DND-41 (cell line): Measurements from ENCODE around the gene RAB4B.
"Not testable (repeated sequence)": the region's sequence is repeated elsewhere in the genome, so short reads cannot be mapped to it uniquely, and the experiment has no call there.

Experiments used
- ATAC-seq: fragments of 200-7000 bp; cut with Tn5 transposase; 3 replicates; pipeline ENCODE4 v1.9.1; 2021; ENCODE audit warnings: low read depth; ENCODE audit not compliant: insufficient read depth
- DNase-seq: peaks from one replicate; pipeline ENCODE4 v3.0.0-alpha.2; 2020
- H2AFZ ChIP-seq: 2 replicates; pipeline ENCODE4 v1.6.0; 2012; ENCODE audit warnings: low read depth, low read length
- H3K27ac ChIP-seq: 2 replicates; pipeline ENCODE4 v1.5.1; 2012; ENCODE audit warnings: low read length, inconsistent platforms
- H3K27me3 ChIP-seq: fragments of 200-600 bp; sonication (generic); 2 replicates; pipeline ENCODE4 v1.6.0; 2012; ENCODE audit warnings: low read length, mild to moderate bottlenecking, inconsistent platforms; ENCODE audit not compliant: insufficient read depth, poor library complexity
- H3K36me3 ChIP-seq: 2 replicates; pipeline ENCODE4 v1.5.1; 2012; ENCODE audit warnings: low read length, inconsistent platforms; ENCODE audit not compliant: insufficient read depth
- H3K4me1 ChIP-seq: 2 replicates; pipeline ENCODE4 v1.5.1; 2012; ENCODE audit warnings: mild to moderate bottlenecking, low read length; ENCODE audit not compliant: insufficient read depth
- H3K4me2 ChIP-seq: 2 replicates; pipeline ENCODE4 v1.6.0; 2012; ENCODE audit warnings: mild to moderate bottlenecking, moderate library complexity, low read length, inconsistent platforms; ENCODE audit not compliant: insufficient read depth
- H3K4me3 ChIP-seq, 2 experiments: fragments of 200-600 bp in 1 of 2; shearing (Covaris generic) in 1 of 2; 2 replicates each; pipeline ENCODE4 v1.5.1; 2012 to 2016; ENCODE audit warnings: inconsistent platforms in 2 of 2, low read length in 2 of 2, mild to moderate bottlenecking in 2 of 2, low read depth in 1 of 2, moderate library complexity in 1 of 2
- H3K79me2 ChIP-seq: 2 replicates; pipeline ENCODE4 v1.6.0; 2012; ENCODE audit warnings: low read length, inconsistent platforms; ENCODE audit not compliant: insufficient read depth
- H3K9ac ChIP-seq: 2 replicates; pipeline ENCODE4 v1.6.0; 2012; ENCODE audit warnings: low read depth, mild to moderate bottlenecking, inconsistent platforms, low read length, moderate library complexity
- H3K9me3 ChIP-seq: 2 replicates; pipeline ENCODE4 v1.5.1; 2012; ENCODE audit warnings: low read length, moderate library complexity, mild to moderate bottlenecking, inconsistent platforms; ENCODE audit not compliant: insufficient read depth, severe bottlenecking
- H4K20me1 ChIP-seq: 2 replicates; pipeline ENCODE4 v1.6.0; 2012; ENCODE audit warnings: low read length; ENCODE audit not compliant: insufficient read depth
- CTCF ChIP-seq: IDR thresholded peaks from 2 replicates; pipeline ENCODE4 v1.5.1; 2012; ENCODE audit warnings: borderline replicate concordance, low read length, moderate library complexity, mild to moderate bottlenecking; ENCODE audit not compliant: poor library complexity, severe bottlenecking; ENCODE audit errors: extremely low read depth
- EZH2 ChIP-seq: IDR thresholded peaks from 3 replicates; pipeline ENCODE4 v1.6.1; 2012; ENCODE audit warnings: borderline replicate concordance, low read depth, mild to moderate bottlenecking, moderate library complexity, low read length, inconsistent platforms; ENCODE audit not compliant: severe bottlenecking

The RAB4B gene

GRCh38 chr19:40780582-40780981, 2.5 kb downstream of the RAB4B start:
- Histone ChIP-seq H4K20me1 (peaks cover 8% of the 10 kb centered on the region; the same call in 1 of the 2 replicates), H3K9ac (no peak overlapping the region), H3K27me3 (no peaks in the 10 kb centered on the region), H3K4me1 (peaks cover 21% of the 10 kb centered on the region), H3K9me3 (no peaks in the 10 kb centered on the region), H3K79me2 (peaks cover 13% of the 10 kb centered on the region), H3K36me3 (peaks cover 4% of the 10 kb centered on the region; the same call in 1 of the 2 replicates), H3K4me3 (no peak overlapping the region), H2AFZ (no peak overlapping the region), H3K27ac (no peak overlapping the region), H3K4me2 (no peak overlapping the region)
- no peak for ATAC-seq
- DNase-seq: no peak
- TF ChIP-seq EZH2 (no peak), CTCF (no peak)

GRCh38 chr19:40781140-40781539, 3.1 kb downstream of the RAB4B start:
- no peak for DNase-seq
- ATAC-seq: no peak
- H3K4me2 ChIP-seq: no peak overlapping the region
- H3K9ac ChIP-seq: no peak overlapping the region
- H4K20me1 ChIP-seq: peaks cover 8% of the 10 kb centered on the region; the same call in 1 of the 2 replicates
- TF ChIP-seq CTCF (no peak), EZH2 (no peak)
- no peak overlapping the region for H3K4me3 ChIP-seq
- no peaks in the 10 kb centered on the region for H3K27me3 ChIP-seq
- peaks cover 4% of the 10 kb centered on the region; the same call in 1 of the 2 replicates for H3K36me3 ChIP-seq
- peaks cover 21% of the 10 kb centered on the region for H3K4me1 ChIP-seq
- H3K27ac ChIP-seq: no peak overlapping the region
- peaks cover 13% of the 10 kb centered on the region for H3K79me2 ChIP-seq
- no peaks in the 10 kb centered on the region for H3K9me3 ChIP-seq
- H2AFZ ChIP-seq: no peak overlapping the region

GRCh38 chr19:40783711-40784110, 5.7 kb downstream of the RAB4B start:
- Histone ChIP-seq H3K79me2 (peaks cover 12% of the 10 kb centered on the region), H3K9me3 (no peaks in the 10 kb centered on the region), H3K4me3 (no peak overlapping the region), H3K36me3 (peaks cover 4% of the 10 kb centered on the region; the same call in 1 of the 2 replicates), H3K27me3 (no peaks in the 10 kb centered on the region), H3K4me1 (peaks cover 11% of the 10 kb centered on the region), H4K20me1 (peaks cover 8% of the 10 kb centered on the region; the same call in 1 of the 2 replicates), H2AFZ (no peak overlapping the region), H3K4me2 (no peak overlapping the region), H3K27ac (no peak overlapping the region), H3K9ac (no peak overlapping the region)
- no peak for DNase-seq
- ATAC-seq: no peak
- TF ChIP-seq EZH2 (no peak), CTCF (no peak)

GRCh38 chr19:40784146-40784545, 6.1 kb downstream of the RAB4B start:
- H3K4me1 ChIP-seq, H3K9me3 ChIP-seq, H2AFZ ChIP-seq, H3K79me2 ChIP-seq, H3K4me3 ChIP-seq, H3K9ac ChIP-seq, ATAC-seq, H3K27ac ChIP-seq, DNase-seq, H3K36me3 ChIP-seq, H3K27me3 ChIP-seq, H3K4me2 ChIP-seq, H4K20me1 ChIP-seq: not testable (repeated sequence)
